Measurements from ENCODE around the gene WDR43.

- TF ChIP-seq CTCF (IDR thresholded peaks at IDR 0.05) (no peak), POLR2A (IDR thresholded peaks at IDR 0.05) (no peak), EP300 (IDR thresholded peaks at IDR 0.05; ENCODE audit: low read depth) (no peak), POLR2AphosphoS5 (IDR thresholded peaks at IDR 0.05) (no peak)
Observed at GRCh38 chr2:28895189-28895893, 874 bp downstream of the WDR43 start.

All from transverse colon (tissue), 4 donors.